Fibroblast of lung (primary cell): Measurements from ENCODE around the gene KIF20B.

Experiments used
- CTCF ChIP-seq, 2 donors: IDR thresholded peaks in 1 of 2; conservative IDR thresholded peaks in 1 of 2; 1 replicate in 1 of 2; 2 replicates in 1 of 2; pipeline ENCODE4 v1.5.1; 2011 to 2012; ENCODE audit warnings: low read length in 2 of 2, control low read depth in 1 of 2, inconsistent platforms in 1 of 2, low read depth in 1 of 2, mild to moderate bottlenecking in 1 of 2
- EZH2 ChIP-seq: IDR thresholded peaks from 2 replicates; pipeline ENCODE4 v1.5.1; 2012; ENCODE audit warnings: low read length, control low read depth, mild to moderate bottlenecking; ENCODE audit errors: missing control alignments

- TF ChIP-seq CTCF (conservative IDR thresholded peaks at IDR 0.05 in 1 of 2, IDR thresholded peaks at IDR 0.05 in 1 of 2; ENCODE audit: low read depth in 1 of 2, low read length in 2 of 2) = no peak
- no peak for TF ChIP-seq EZH2
Measured at GRCh38 chr10:89810908-89811525, 109.6 kb downstream of the KIF20B start.
